ENCODE measurements around the gene COL15A1.

The COL15A1 gene

DNA sequence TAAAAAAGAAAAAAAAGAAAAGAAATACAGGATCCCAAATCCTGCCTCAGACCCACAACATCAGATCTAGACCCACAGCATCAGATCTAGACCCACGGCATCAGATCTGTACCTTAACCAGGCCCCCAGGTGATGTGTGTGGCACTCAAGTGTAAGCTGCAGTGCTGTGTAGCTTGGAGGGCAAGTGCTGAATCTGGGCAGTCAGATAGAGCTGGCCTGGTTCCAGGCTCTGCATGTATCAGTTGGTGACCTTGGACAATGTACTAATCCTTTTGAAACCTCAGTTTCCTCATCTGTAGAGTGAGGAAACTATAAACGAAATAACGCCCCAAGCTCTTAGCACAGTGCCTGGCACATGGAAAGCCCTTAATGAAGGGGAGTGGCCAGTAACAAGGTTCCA is 16.7 kb downstream of the COL15A1 start:
- TF ChIP-seq CTCF (IDR thresholded peaks at IDR 0.05; ENCODE audit: insufficient read depth, low read depth, low read length, missing control alignments): no peak
- no peak for DNase-seq (ENCODE audit: low read depth)

DNA sequence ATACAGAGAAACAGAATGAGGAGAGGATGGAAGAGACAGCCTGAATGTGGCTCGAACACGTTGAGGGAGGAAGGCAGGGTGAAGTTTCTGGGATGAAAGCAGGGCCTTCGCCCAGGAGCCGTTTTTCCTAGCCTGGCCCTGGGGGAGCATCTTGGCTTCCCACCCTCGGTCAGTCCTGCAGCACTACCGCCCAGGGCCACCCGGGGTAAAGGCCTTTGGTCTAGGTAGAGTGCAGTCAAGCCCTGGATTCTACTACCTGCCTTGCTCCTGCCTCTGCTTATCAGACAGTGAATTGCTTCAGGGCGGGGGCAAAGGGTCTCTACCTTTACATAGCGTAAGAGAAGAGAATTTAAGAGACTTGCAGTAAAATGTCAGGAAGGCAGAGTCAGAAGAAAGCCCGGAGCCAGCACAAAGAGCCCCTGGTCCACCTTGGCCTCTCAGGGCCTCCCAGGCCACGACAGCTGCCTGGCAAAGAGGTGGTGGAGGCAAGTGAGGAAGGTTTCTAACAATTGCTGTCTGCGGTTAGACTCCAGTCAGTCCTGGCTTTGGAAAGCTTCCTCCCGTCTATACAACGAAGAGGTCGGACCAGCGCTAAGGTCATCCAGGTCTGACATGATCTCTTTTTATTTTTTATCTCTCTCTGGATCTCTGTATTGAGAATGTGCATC is 17.9 kb downstream of the COL15A1 start:
- TF ChIP-seq CTCF (IDR thresholded peaks at IDR 0.05; ENCODE audit: insufficient read depth, low read depth, low read length, missing control alignments): no peak
- H3K4me3 ChIP-seq (ENCODE audit: low read depth, low read length): no peak overlapping the region
- DNase-seq (ENCODE audit: low read depth): no peak

More for the DNA sequence above, 16.7 kb downstream of the COL15A1 start:
- no peak overlapping the region for H3K4me3 ChIP-seq (ENCODE audit: low read depth, low read length)

DNA sequence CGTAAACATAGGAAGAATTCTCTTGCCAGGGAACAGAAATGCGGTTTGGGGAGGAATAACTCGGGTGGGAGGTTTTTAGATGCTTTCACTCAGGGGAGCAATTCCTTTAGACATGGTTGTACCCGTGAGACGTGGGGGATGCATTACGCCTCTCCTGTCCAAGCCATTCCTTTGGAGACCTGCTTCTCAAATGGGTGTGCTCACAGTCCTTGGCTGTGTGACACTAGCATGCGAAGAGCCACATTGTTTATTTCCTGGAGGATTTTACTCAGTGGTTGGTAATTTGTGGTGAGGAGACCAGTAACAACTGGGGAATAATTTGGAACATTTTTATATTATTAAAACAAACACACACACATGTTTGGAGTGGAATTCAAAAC is 18.5 kb downstream of the COL15A1 start:
- DNase-seq (ENCODE audit: low read depth): no peak
- H3K4me3 ChIP-seq (ENCODE audit: low read depth, low read length): no peak overlapping the region
- TF ChIP-seq CTCF (IDR thresholded peaks at IDR 0.05; ENCODE audit: insufficient read depth, low read depth, low read length, missing control alignments): no peak

DNA sequence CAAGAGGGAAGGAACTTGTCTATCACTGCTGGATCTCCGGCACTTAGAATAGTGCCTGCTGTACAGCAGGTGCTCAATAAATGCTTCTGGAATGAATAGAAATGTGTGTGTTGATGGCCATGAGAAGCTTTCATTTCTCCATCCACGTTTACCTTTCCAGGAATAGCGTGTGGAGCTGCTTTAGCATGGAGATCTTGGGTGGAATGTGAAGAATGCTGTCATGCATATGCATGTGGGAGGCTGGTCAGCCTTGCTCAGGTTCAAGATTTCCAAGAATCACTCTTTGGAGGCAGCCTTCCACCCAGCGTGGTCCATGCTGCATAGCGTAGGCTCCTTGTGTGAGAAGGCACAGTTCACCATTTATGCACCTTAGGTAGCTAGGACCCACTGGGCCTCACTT is 19.2 kb downstream of the COL15A1 start:
- TF ChIP-seq CTCF (IDR thresholded peaks at IDR 0.05; ENCODE audit: insufficient read depth, low read depth, low read length, missing control alignments): no peak
- no peak overlapping the region for H3K4me3 ChIP-seq (ENCODE audit: low read depth, low read length)
- DNase-seq (ENCODE audit: low read depth): no peak

GRCh38 chr9:98964201-98964600 is 20.5 kb downstream of the COL15A1 start:
- no peak for DNase-seq (ENCODE audit: low read depth)
- H3K4me3 ChIP-seq (ENCODE audit: low read depth, low read length): no peak overlapping the region
- TF ChIP-seq CTCF (IDR thresholded peaks at IDR 0.05; ENCODE audit: insufficient read depth, low read depth, low read length, missing control alignments): no peak

DNA sequence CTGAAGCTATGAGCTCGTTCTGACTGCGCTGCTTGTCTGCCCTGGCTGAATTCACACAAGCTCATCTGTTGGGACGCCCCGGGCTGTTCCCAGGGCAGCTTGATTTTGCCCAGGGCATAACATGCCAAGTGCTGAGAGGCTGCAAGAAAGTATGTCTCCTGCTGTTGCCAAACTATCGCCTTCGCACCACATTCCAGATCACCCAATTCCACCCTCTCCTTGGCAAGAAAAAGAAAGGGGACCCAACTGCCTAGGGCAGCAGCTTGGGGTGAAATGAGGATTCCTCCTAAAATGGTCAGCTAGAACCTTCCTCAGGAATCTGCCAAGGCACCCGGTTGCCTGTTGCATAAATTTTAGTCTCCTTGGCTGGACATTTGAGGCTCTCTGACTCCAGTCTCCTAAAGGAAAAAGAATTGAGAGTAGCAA is 21.2 kb downstream of the COL15A1 start:
- H3K4me3 ChIP-seq (ENCODE audit: low read depth, low read length): no peak overlapping the region
- no peak for TF ChIP-seq CTCF (IDR thresholded peaks at IDR 0.05; ENCODE audit: insufficient read depth, low read depth, low read length, missing control alignments)
- DNase-seq (ENCODE audit: low read depth): no peak

- no peak for TF ChIP-seq CTCF (IDR thresholded peaks at IDR 0.05; ENCODE audit: insufficient read depth, low read depth, low read length, missing control alignments)
- no peak for DNase-seq (ENCODE audit: low read depth)
- no peak overlapping the region for H3K4me3 ChIP-seq (ENCODE audit: low read depth, low read length)
Measured at GRCh38 chr9:98966676-98967075, 23.0 kb downstream of the COL15A1 start.
